Transverse colon (tissue), 4 donors: Measurements from ENCODE around the gene MRPL39. TPM values are rescaled to one million over a fixed set of nuclear protein-coding genes. Genes with fewer than 3 reads are reported as not detected.

Experiments used
- DNase-seq: peaks from one replicate; pipeline ENCODE4 v3.0.0-alpha.2; 2019
- H3K27ac ChIP-seq, 4 donors: fragments of 200-600 bp; sonication (generic); 2 replicates each; pipeline ENCODE4 v1.5.1; 2016 to 2018; ENCODE audit warnings: inconsistent platforms in 4 of 4
- H3K27me3 ChIP-seq: fragments of 200-600 bp; sonication (generic); 2 replicates; pipeline ENCODE4 v1.5.1; 2017; ENCODE audit warnings: inconsistent platforms
- H3K36me3 ChIP-seq, 4 donors: fragments of 200-600 bp; sonication (generic); 2 replicates each; pipeline ENCODE4 v1.5.1; 2017 to 2019; ENCODE audit warnings: inconsistent platforms in 4 of 4
- H3K4me1 ChIP-seq, 4 donors: fragments of 200-600 bp; sonication (generic); 2 replicates each; pipeline ENCODE4 v1.5.1; 2017 to 2020; ENCODE audit warnings: inconsistent platforms in 4 of 4
- H3K4me3 ChIP-seq, 4 donors: fragments of 200-600 bp; sonication (generic); 1 replicate in 1 of 4; 2 replicates in 3 of 4; pipeline versions ENCODE4 v1.5.1 to v1.6.1; 2017 to 2019; ENCODE audit warnings: inconsistent platforms in 4 of 4
- H3K9me3 ChIP-seq, 2 donors: fragments of 200-600 bp; sonication (generic); 2 replicates each; pipeline ENCODE4 v1.5.1; 2017 to 2019; ENCODE audit warnings: inconsistent platforms in 2 of 2
- EP300 ChIP-seq: sonication (generic); formaldehyde crosslinking; IDR thresholded peaks from one replicate; pipeline ENCODE4 v1.6.1; 2017; ENCODE audit warnings: antibody characterized with exemption, low read depth
- POLR2A ChIP-seq: fragments of 450-650 bp; IDR thresholded peaks from one replicate; pipeline ENCODE4 v1.6.1; 2016; ENCODE audit warnings: antibody characterized with exemption, mild to moderate bottlenecking, moderate library complexity
- POLR2AphosphoS5 ChIP-seq, 3 donors: sonication (generic); formaldehyde crosslinking; IDR thresholded peaks; one replicate each; pipeline ENCODE4 v1.6.1; 2016; ENCODE audit warnings: antibody characterized with exemption in 3 of 3
- WGBS, 2 donors: methylation state at CpG; one replicate each; pipeline ENCODE4 v1.1.5; 2018; ENCODE audit warnings: low coverage in 1 of 2; 5-methylcytosine and 5-hydroxymethylcytosine counted together
- in situ Hi-C, 4 donors: fragments of 200-750 bp; cut with MboI; loops; one replicate each; pipeline versions ENCODE4 v1.15.0 to v1.15.1; 2017; ENCODE audit warnings: low sequenced_read_pairs in 3 of 4, low pct_ligation_motif_present in 1 of 4, low pct_unique_long_range_greater_than_20kb in 1 of 4
- intact Hi-C: fragments of 100-400 bp; cut with DNase I; formaldehyde crosslinking; loops from one replicate; pipeline ENCODE4 v1.15.1; 2023; ENCODE audit warnings: low total_unique reads
- total RNA-seq, 4 donors: library from RNA; depleted of rRNA; stranded (reverse); fragments of >200 nt; gene quantifications; one replicate each; pipeline ENCODE4 v1.1.0, GENCODE V29; 2016
- TF ChIP-seq, protein P1 (sequence below), 5 experiments: fragments of 200-600 bp in 3 of 5; fragments of 450-650 bp in 2 of 5; sonication (generic) in 3 of 5; IDR thresholded peaks; 1 replicate in 2 of 5; 2 replicates in 3 of 5; pipeline ENCODE4 v1.5.1; 2016 to 2017; ENCODE audit warnings: antibody characterized with exemption in 5 of 5, inconsistent platforms in 3 of 5, mild to moderate bottlenecking in 2 of 5, moderate library complexity in 1 of 5

The MRPL39 gene
- total RNA-seq, 4 donors from 2014 or later = 10.1 to 16.8 (median 14.9) TPM; not detected in 1

DNA sequence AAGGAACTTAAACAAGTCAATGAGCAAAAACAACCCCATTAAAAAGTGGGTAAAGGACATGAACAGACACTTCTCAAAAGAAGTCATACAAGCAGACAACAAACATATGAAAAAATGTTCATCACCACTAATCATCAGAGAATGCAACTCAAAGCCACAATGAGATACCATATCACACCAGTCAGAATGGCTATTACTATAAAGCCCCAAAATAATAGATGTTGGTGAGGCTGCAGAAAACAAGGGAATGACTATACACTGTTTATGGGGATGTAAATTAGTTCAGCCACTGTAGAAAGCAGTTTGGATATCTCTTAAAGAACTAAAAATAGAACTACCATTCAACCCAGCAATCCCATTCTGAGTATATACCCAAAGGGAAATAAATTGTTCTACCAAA, 51.2 kb downstream of the MRPL39 start:
- in situ Hi-C loops = no loop called here
- no peaks in the 10 kb centered on the region for H3K9me3 ChIP-seq
- peaks cover 0 to 2% (median 0%) of the 10 kb centered on the region in 4 donors for H3K4me1 ChIP-seq
- DNase-seq = no peak
- no peaks in the 10 kb centered on the region for H3K36me3 ChIP-seq
- no peak overlapping the region for H3K4me3 ChIP-seq
- intact Hi-C loops = no loop called here
- H3K27ac ChIP-seq = no peak overlapping the region
- TF ChIP-seq POLR2A = no peak
- TF ChIP-seq EP300 = no peak
- TF ChIP-seq POLR2AphosphoS5 (IDR thresholded peaks at IDR 0.05) = no peak
- TF ChIP-seq, protein P1, sequence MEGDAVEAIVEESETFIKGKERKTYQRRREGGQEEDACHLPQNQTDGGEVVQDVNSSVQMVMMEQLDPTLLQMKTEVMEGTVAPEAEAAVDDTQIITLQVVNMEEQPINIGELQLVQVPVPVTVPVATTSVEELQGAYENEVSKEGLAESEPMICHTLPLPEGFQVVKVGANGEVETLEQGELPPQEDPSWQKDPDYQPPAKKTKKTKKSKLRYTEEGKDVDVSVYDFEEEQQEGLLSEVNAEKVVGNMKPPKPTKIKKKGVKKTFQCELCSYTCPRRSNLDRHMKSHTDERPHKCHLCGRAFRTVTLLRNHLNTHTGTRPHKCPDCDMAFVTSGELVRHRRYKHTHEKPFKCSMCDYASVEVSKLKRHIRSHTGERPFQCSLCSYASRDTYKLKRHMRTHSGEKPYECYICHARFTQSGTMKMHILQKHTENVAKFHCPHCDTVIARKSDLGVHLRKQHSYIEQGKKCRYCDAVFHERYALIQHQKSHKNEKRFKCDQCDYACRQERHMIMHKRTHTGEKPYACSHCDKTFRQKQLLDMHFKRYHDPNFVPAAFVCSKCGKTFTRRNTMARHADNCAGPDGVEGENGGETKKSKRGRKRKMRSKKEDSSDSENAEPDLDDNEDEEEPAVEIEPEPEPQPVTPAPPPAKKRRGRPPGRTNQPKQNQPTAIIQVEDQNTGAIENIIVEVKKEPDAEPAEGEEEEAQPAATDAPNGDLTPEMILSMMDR (IDR thresholded peaks at IDR 0.05) = no peak
- H3K27me3 ChIP-seq = no peaks in the 10 kb centered on the region

DNA sequence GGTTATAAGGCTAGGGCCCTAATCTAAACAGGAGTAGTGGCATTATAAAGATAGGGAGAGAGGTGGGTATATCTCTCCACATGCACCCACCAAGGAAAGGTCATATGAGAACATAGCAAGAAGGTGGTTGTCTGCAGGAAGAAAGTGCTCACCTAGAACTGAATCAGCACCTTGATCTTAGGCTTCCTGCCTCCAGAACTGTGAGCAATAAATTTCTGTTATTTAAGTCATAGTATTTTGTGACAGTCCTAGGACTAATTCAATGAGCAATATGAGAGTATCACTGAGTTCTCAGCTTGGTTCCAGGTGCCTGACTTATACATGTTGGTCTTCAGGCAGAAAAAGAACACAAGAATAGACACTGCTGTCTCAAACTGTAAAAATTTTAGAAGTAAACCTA, 51.8 kb downstream of the MRPL39 start:
- in situ Hi-C loops (no loop called here), intact Hi-C loops (no loop called here)
- Histone ChIP-seq H3K36me3 (no peaks in the 10 kb centered on the region), H3K4me3 (no peak overlapping the region), H3K27ac (no peak overlapping the region), H3K4me1 (no peaks in the 10 kb centered on the region), H3K9me3 (no peaks in the 10 kb centered on the region), H3K27me3 (no peaks in the 10 kb centered on the region)
- TF ChIP-seq, protein P1 (IDR thresholded peaks at IDR 0.05) = no peak
- TF ChIP-seq POLR2AphosphoS5 (IDR thresholded peaks at IDR 0.05) (no peak), EP300 (no peak), POLR2A (no peak)
- DNase-seq = no peak

DNA sequence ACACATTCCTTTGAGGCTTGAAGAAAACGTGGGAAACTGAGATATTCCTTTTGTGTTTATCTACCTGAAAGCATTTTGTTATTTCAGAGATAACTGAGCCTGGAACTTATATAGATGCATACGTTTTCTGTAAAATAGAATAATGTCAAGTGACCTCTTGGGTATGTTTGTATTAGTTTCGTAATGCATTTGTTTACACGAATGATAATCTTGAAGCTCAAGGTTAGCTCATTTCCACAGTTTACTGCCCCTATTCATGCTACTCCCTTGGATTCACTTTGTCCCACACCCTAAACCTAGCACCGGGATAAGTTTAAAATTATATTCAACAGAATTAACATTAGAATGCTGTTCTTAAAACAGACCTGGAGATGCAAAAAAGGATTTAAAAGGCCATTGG, 54.4 kb downstream of the MRPL39 start:
- intact Hi-C loops = no loop called here
- TF ChIP-seq POLR2AphosphoS5 (IDR thresholded peaks at IDR 0.05) = no peak
- no peak for TF ChIP-seq POLR2A
- TF ChIP-seq EP300 = no peak
- TF ChIP-seq, protein P1 (IDR thresholded peaks at IDR 0.05) = no peak
- Histone ChIP-seq H3K9me3 (no peaks in the 10 kb centered on the region), H3K4me3 (no peak overlapping the region), H3K27me3 (no peaks in the 10 kb centered on the region), H3K4me1 (no peaks in the 10 kb centered on the region), H3K36me3 (no peaks in the 10 kb centered on the region), H3K27ac (no peak overlapping the region)
- WGBS, 2 donors = 56 to 80% methylated on average over 5 of the region's 5 CpGs
- in situ Hi-C loops = no loop called here
- no peak for DNase-seq

GRCh38 chr21:25551569-25551968, 55.7 kb downstream of the MRPL39 start:
- TF ChIP-seq EP300 = no peak
- in situ Hi-C loops (no loop called here), intact Hi-C loops (no loop called here)
- no peak for DNase-seq
- no peak overlapping the region for H3K27ac ChIP-seq
- H3K36me3 ChIP-seq = no peaks in the 10 kb centered on the region
- H3K4me3 ChIP-seq = no peak overlapping the region
- no peaks in the 10 kb centered on the region for H3K27me3 ChIP-seq
- WGBS, 2 donors = 89 to 95% methylated on average over 1 of the region's 1 CpG
- no peaks in the 10 kb centered on the region for H3K9me3 ChIP-seq
- H3K4me1 ChIP-seq = no peaks in the 10 kb centered on the region

DNA sequence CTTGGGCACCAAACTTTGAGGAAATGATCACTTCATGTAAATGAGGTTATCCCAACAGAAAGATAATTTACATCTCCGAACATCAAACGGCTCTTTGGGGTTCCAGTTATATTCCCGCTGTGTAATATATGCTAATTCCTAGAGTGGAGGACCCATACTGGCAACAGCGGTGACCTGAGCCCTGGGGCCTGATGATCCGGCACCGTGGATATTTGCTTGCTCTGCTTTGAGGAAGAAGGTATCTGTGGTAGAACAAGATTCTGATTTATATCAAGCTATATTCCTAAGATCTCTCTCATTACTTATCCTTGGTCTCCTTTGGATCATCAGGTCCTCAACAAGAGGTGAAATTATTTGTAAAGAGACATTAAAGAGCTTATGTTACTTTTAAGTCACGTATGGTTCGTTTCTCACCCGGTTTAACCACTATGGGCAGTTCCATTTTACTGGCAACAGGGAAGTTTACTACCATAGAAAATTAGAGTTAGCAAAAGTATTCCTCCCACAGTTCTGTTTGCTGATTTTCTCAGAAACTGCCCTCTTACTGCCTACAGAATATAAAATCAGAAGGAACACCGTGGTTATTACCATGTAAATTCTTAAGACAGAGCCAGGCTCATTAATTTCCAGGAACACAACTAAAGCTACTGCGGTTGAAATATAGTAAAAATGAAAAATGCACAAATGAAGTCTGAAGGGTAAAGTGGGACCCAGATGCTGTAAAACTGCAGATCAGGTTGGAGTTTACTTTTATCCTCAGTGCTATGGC, 56.7 kb downstream of the MRPL39 start:
- Histone ChIP-seq H3K27me3 (no peaks in the 10 kb centered on the region), H3K9me3 (no peaks in the 10 kb centered on the region), H3K27ac (no peak overlapping the region), H3K4me3 (no peak overlapping the region), H3K4me1 (no peaks in the 10 kb centered on the region), H3K36me3 (no peaks in the 10 kb centered on the region)
- TF ChIP-seq EP300 (no peak), POLR2AphosphoS5 (IDR thresholded peaks at IDR 0.05) (no peak), POLR2A (no peak)
- TF ChIP-seq, protein P1 (IDR thresholded peaks at IDR 0.05) = no peak
- intact Hi-C loops = no loop called here
- WGBS, 2 donors = 66 to 77% methylated on average over 9 to 11 of the region's 11 CpGs
- no peak for DNase-seq
- in situ Hi-C loops = no loop called here
